HG03095 (cell line): Measurements from ENCODE around the gene GRIN2A.
"Not testable (repeated sequence)": the region's sequence is repeated elsewhere in the genome, so short reads cannot be mapped to it uniquely, and the experiment has no call there.

ENCODE experiments used
- ATAC-seq: cut with Tn5 transposase; IDR thresholded peaks from one replicate; pipeline ENCODE4 v1.9.1; 2021; ENCODE audit warnings: moderate library complexity; ENCODE audit not compliant: unreplicated experiment

GRIN2A gene

GRCh38 chr16:9932000-9932399, 250.2 kb downstream of the GRIN2A start:
- no peak for ATAC-seq

GRCh38 chr16:9929836-9930235, 252.4 kb downstream of the GRIN2A start:
- no peak for ATAC-seq

- no peak for ATAC-seq
Observed at GRCh38 chr16:9929313-9929712, 252.9 kb downstream of the GRIN2A start.

- no peak for ATAC-seq
Observed at GRCh38 chr16:9922441-9922840, 259.8 kb downstream of the GRIN2A start.

GRCh38 chr16:9921997-9922396, 260.2 kb downstream of the GRIN2A start:
- ATAC-seq: no peak

GRCh38 chr16:9919460-9919859, 262.8 kb downstream of the GRIN2A start:
- no peak for ATAC-seq

- no peak for ATAC-seq
Observed at GRCh38 chr16:9917691-9918090, 264.5 kb downstream of the GRIN2A start.

- no peak for ATAC-seq
Observed at GRCh38 chr16:9913604-9914326, 268.5 kb downstream of the GRIN2A start.

GRCh38 chr16:9911989-9912388, 270.2 kb downstream of the GRIN2A start:
- ATAC-seq: no peak

- ATAC-seq: no peak
Observed at GRCh38 chr16:9911231-9911630, 271.0 kb downstream of the GRIN2A start.

GRCh38 chr16:9909072-9909825, 273.0 kb downstream of the GRIN2A start:
- ATAC-seq: no peak

GRCh38 chr16:9908613-9909012, 273.6 kb downstream of the GRIN2A start:
- ATAC-seq: no peak

- no peak for ATAC-seq
Observed at GRCh38 chr16:9907752-9908151, 274.5 kb downstream of the GRIN2A start.

- ATAC-seq: no peak
Observed at GRCh38 chr16:9906218-9906617, 276.0 kb downstream of the GRIN2A start.

GRCh38 chr16:9904526-9904925, 277.7 kb downstream of the GRIN2A start:
- ATAC-seq: no peak

GRCh38 chr16:9900576-9900975, 281.7 kb downstream of the GRIN2A start:
- no peak for ATAC-seq

- ATAC-seq: no peak
Observed at GRCh38 chr16:9898555-9898954, 283.7 kb downstream of the GRIN2A start.

GRCh38 chr16:9898124-9898523, 284.1 kb downstream of the GRIN2A start:
- ATAC-seq: no peak

- ATAC-seq: no peak
Observed at GRCh38 chr16:9895817-9896216, 286.4 kb downstream of the GRIN2A start.

- no peak for ATAC-seq
Observed at GRCh38 chr16:9885876-9886275, 296.4 kb downstream of the GRIN2A start.

GRCh38 chr16:9885467-9885866, 296.8 kb downstream of the GRIN2A start:
- ATAC-seq: no peak

- ATAC-seq: not testable (repeated sequence)
Observed at GRCh38 chr16:9875981-9876380, 306.2 kb downstream of the GRIN2A start.
